Measurements from ENCODE around the gene RAB11B.
"Not testable (repeated sequence)": the region's sequence is repeated elsewhere in the genome, so short reads cannot be mapped to it uniquely, and the experiment has no call there.

RAB11B gene

GRCh38 chr19:8389891-8390616 is at the start of gene RAB11B:
Gene RAB11B, plus strand, starts transcription at chr19:8390360. Its CDS starts 57 bp downstream, at chr19:8390417.
- DNase-seq: peak; percentile 98

DNA sequence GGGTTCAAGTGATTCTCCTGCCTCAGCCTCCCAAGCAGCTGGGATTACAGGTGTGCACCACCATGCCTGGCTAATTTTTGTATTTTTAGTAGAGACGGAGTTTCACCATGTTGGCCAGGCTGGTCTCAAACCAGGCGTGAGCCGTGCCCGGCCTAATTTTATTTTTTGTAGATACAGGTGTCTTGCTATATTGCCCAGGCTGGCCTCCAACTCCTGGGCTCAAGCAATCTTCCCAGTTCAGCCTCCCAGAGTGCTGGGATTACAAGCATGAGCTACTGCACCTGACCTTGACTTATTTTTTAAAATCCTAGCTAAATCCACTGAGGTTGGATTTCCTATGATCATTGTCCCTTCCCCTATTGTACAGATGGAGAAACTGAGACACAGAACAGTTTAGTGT is 48.7 kb upstream of the RAB11B start:
- not testable (repeated sequence) for DNase-seq

- DNase-seq: no peak
Measured at GRCh38 chr19:8342316-8342683, 47.9 kb upstream of the RAB11B start.

DNA sequence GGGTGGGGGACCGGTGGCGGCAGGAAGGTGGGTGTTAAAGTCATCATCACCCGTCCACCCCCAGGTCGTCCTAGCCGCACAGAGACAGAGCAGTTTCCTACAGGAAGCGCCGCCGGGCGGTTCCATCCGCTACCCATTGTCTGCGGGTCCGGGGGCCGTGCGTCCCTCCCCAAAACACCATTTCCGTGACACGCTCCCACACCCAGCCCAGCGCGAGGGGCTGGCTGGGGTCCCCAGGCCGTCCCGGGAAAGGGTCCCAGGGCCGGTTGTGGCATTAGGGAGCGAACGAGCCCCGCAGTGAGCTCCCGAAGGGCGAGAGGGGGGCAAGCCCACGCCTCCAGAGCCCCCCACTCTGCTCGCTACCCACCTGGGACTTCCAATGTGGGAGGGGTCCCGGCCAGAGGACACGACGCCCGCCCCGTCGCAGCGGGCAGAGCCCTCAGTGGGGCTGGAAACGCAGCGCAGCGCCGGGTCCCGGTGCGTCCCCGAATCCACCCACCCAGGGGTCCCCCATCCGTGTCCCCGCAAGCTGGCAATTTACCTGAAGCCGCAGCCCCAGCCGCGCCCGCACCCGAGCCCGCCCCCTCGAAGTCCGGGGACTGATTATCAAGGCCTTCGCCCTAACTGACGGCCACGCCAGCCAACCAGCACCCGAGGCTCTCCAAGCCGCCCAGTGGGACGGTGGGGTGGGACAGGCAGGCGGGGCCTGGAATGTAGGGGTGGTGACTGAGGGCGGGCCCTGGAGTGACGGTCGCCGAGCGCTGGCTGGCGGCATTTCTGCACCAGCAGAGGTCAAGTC is 47.3 kb upstream of the RAB11B start, which contains the start of gene KANK3:
KANK3 (minus strand) TSS at position 579 of the 799 bp plus-strand sequence. CDS start 5,434 bp downstream, outside the sequence.
- DNase-seq: peak; percentile 94

DNA sequence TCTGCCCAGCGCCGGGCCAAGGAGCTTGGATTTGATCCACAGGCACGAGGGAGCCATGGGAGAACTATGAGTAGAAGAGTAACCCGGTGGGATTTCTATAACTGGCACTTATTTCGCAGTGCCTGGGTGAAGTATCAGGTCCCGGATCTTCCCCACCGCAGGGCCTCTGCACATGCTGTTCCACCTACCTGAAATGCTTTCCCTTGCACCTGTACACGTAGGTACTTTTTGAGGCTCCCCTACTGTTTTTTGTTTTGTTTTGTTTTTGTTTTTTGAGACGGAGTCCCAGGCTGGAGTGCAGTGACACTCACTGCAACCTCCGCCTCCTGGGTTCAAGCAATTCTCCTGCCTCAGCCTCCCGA is 46.7 kb upstream of the RAB11B start:
- no peak for DNase-seq

DNA sequence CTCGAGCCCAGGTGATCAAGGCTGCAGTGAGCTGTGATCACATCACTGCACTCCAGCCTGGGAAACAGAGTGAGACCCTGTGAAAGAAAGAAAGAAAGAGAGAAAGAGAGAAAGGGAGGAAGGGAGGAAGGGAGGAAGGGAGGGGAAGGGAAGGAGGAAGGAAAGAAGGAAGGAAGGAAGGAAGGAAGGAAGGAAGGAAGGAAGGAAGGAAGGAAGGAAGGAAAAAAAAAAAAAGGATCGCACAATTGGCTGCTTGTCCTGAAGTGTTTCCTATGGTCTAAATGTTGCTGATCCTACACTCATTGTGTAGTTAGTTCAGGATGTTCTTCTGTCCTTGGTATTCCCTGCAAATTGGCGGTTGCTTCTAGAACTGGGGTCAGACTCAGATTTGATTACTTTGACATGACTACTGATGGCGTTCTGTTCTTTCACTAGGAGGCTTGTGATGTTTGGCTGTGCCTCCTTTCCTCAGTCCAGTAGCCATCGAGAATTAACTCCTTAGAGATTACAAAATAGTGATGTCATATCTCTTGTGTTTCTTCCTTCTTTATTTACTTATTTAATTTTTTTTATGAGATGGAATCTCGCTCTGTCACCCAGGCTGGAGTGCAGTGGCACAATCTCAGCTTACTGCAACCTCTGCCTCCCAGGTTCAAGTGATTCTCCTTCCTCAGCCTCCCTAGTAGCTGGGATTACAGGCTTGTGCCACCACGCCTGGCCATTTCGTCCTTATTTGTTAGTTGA is 40.4 kb upstream of the RAB11B start:
- not testable (repeated sequence) for DNase-seq

GRCh38 chr19:8352134-8352827 is 37.9 kb upstream of the RAB11B start:
- DNase-seq: no peak

GRCh38 chr19:8352845-8353244 is 37.3 kb upstream of the RAB11B start:
- DNase-seq: not testable (repeated sequence)

- DNase-seq: no peak
Measured at GRCh38 chr19:8355631-8356402, 34.3 kb upstream of the RAB11B start.

- no peak for DNase-seq
Measured at GRCh38 chr19:8357007-8357521, 33.1 kb upstream of the RAB11B start.

DNA sequence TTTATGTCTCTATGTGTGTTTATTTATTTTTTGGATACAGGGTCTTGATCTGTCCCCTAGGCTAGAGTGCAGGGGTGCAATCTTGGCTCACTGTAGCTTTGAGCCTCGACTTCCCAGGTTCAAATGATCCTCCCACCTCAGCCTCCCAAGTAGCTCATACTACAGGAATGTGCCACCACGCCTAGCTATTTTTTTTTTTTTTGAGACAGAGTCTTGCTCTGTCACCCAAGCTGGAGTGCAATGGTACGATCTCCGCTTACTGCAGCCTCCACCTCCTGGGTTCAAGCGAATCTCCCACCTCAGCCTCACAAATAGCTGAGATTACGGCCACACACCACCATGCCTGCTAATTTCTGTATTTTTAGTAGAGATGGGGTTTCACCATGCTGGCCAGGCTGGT is 31.2 kb upstream of the RAB11B start:
- no peak for DNase-seq

DNA sequence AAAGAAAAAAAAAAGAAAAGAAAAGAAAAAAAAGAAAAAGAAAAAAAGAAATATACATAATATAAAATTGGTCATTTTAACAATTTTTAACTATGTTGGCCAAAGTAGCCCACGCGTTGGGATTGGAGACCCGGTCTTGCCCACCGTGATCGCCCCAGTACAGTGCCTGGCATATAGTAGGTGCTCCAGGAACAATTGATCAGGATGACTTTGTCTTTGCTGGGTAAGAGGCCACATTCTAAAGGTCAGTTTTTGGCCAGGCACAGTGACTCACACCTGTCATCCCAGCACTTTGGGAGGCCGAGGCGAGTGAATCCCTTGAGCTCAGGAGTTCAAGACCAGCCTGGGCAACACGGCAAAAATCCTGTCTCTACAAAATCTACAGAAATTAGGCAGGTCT is 30.0 kb upstream of the RAB11B start:
- no peak for DNase-seq

DNA sequence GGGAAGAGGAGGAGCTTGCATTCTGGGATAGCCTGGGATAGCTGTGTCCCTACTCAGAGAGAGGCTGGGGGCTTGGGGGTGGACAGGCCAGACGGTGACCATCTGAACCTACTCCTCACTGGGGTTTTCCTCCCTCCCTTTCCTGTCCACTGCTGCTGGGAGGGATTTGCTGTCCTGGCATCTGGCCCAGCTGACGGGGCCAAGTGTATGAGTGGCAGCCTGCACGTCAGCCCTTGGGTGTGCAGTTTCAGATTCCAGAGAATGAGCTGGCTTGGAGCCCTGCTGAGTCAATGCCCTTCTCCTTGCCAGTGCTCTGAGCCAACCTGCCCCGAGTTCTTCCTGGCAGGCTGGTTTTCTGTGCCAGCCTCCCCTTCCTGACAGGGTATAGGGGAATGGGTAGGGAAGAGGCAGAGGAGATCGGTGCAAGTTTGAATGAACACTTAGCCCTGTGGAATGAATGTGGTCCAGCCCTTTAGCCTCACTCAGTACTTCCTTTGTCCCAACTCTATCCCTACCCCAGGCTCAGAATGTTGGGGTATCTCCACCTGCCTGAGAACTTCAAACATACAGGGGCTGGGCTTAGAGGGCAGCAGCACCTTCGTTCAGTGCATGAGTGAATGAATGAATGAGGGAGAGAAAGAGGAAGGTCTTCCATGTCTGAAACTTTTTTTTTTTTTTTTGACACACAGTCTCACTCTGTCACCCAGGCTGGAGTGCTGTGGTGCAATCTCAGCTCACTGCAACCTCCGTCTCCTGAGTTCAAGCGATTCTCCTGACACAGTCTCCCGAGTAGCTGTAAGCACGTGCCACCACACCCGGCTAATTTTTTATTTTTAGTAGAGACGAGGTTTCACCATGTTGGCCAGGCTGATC is 28.0 kb upstream of the RAB11B start:
- DNase-seq: no peak

- peak; percentile 61 for DNase-seq
Measured at GRCh38 chr19:8363803-8364771, 26.1 kb upstream of the RAB11B start, which contains the start of gene ANGPTL4. Gene ANGPTL4, plus strand, starts transcription at chr19:8364155. Its CDS starts 167 bp downstream, at chr19:8364322.

- DNase-seq: no peak
Measured at GRCh38 chr19:8366121-8366581, 24.0 kb upstream of the RAB11B start.

GRCh38 chr19:8366961-8367326 is 23.2 kb upstream of the RAB11B start:
- DNase-seq: no peak

DNA sequence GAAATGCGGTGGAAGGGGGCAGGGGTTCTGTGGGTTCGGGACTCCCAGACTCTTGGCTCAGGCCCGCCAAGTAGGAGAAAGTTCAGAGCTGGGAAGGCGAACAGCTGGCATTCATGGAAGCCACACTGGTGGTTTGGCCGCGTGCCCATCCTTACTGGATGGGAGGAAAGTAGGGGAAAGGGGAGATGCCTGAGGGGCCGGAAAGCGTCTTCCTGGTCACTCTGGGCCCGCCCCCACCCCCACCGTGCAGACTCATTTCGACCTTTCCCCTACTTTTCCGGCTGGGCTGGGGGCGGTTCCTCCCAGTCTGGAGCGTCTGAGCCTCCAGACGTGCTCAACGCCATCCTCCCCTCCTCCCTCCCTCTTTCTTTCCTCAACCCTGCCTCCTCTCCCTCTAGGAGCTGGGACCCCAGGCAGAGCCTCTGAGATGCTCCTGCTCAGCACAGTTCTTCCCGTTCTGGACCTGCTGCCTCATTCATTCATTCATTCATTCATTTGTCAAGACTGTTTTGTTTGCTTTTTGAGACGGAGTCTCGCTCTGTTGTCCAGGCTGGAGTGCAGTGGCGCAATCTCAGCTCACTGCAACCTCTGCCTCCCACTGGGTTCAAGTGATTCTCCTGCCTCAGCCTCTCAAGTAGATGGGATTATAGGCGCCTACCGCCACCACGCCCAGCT is 22.7 kb upstream of the RAB11B start:
- no peak for DNase-seq

DNA sequence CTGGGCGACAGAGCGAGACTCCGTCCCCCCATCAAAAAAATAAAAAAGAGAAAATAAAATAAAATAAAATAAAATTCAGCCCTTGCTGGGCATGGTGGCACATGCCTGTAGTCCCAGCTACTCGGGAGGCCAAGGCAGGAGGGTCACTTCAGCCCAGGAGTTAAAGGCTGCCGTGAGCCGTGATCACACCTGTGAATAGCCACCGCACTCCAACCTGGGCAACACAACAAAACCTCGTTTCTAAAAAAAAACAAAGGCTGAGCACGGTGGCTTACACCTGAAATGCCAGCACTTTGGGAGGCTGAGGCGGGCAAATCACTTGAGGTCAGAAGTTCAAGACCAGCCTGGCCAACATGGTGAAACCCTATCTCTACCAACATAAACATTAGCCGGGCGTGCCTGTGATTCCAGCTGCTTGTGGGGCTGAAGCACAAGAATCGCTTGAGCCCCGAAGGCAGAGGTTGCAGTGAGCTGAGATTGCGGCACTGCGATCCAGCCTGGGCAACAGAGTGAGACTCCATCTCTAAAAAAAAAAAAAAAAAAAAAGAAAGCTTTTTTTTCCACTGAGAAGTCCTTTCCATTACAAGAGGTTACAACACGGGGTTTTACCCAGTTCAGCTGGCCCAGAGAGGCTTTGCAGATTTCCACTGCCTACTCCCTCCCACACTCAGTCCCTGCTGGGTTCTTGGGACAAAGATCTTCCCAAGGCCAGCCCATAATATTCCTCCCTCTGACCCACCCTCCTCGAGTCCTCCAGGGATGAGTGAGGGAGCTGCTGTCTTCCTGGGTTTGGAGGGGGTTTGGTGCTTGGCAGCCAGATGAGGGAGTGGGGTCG is 19.8 kb upstream of the RAB11B start:
- no peak for DNase-seq

All from activated naive CD4-positive, alpha-beta T cell treated with anti-CD3 and anti-CD28 coated beads, Interleukin-2, amount 50 U/mL, for 16 hours (primary cell).